SK-N-SH (cell line): ENCODE measurements around the gene NMBR.
"Not testable (repeated sequence)": the region's sequence is repeated elsewhere in the genome, so short reads cannot be mapped to it uniquely, and the experiment has no call there.

Experiments used
- TCF12 ChIP-seq: IDR thresholded peaks from 2 replicates; pipeline ENCODE4 v1.4.0; 2012
- ZBTB33 ChIP-seq: IDR thresholded peaks from 2 replicates; pipeline ENCODE4 v1.4.0; 2012; ENCODE audit warnings: low read depth, borderline replicate concordance

- TF ChIP-seq ZBTB33, TCF12: not testable (repeated sequence)
Observed at GRCh38 chr6:142141531-142141930, 5.4 kb downstream of the NMBR start.
